ENCODE data around the gene CORIN.

The CORIN gene

GRCh38 chr4:47664051-47664826 is 173.6 kb downstream of the CORIN start:
- Histone ChIP-seq H3K9me3 (ENCODE audit: control insufficient read depth in 2 of 2, low read length in 2 of 2) (no peaks in the 10 kb centered on the region), H3K27ac (ENCODE audit: low read length) (no peak overlapping the region), H3K27me3 (ENCODE audit: control insufficient read depth in 1 of 2, insufficient read depth in 2 of 2, low read length in 2 of 2) (no peaks in the 10 kb centered on the region), H3K4me1 (ENCODE audit: control insufficient read depth, insufficient read depth, low read length) (no peaks in the 10 kb centered on the region), H3K4me3 (ENCODE audit: low read length in 2 of 2) (no peak overlapping the region), H3K9ac (ENCODE audit: low read length in 2 of 2) (no peak overlapping the region), H3K36me3 (ENCODE audit: control insufficient read depth in 2 of 2, insufficient read depth in 2 of 2, low read length in 2 of 2) (no peaks in the 10 kb centered on the region)

GRCh38 chr4:47662975-47663374 is 174.9 kb downstream of the CORIN start:
- no peaks in the 10 kb centered on the region for H3K4me1 ChIP-seq (ENCODE audit: control insufficient read depth, insufficient read depth, low read length)
- no peaks in the 10 kb centered on the region for H3K36me3 ChIP-seq (ENCODE audit: control insufficient read depth in 2 of 2, insufficient read depth in 2 of 2, low read length in 2 of 2)
- H3K4me3 ChIP-seq (ENCODE audit: low read length in 2 of 2), result no peak overlapping the region
- no peak overlapping the region for H3K27ac ChIP-seq (ENCODE audit: low read length)
- no peaks in the 10 kb centered on the region for H3K27me3 ChIP-seq (ENCODE audit: control insufficient read depth in 1 of 2, insufficient read depth in 2 of 2, low read length in 2 of 2)
- H3K9ac ChIP-seq (ENCODE audit: low read length in 2 of 2), result no peak overlapping the region
- no peaks in the 10 kb centered on the region for H3K9me3 ChIP-seq (ENCODE audit: control insufficient read depth in 2 of 2, low read length in 2 of 2)

GRCh38 chr4:47661741-47662140 is 176.1 kb downstream of the CORIN start:
- no peaks in the 10 kb centered on the region for H3K27me3 ChIP-seq (ENCODE audit: control insufficient read depth in 1 of 2, insufficient read depth in 2 of 2, low read length in 2 of 2)
- H3K9me3 ChIP-seq (ENCODE audit: control insufficient read depth in 2 of 2, low read length in 2 of 2), result no peaks in the 10 kb centered on the region
- no peak overlapping the region for H3K4me3 ChIP-seq (ENCODE audit: low read length in 2 of 2)
- H3K27ac ChIP-seq (ENCODE audit: low read length), result no peak overlapping the region
- no peak overlapping the region for H3K9ac ChIP-seq (ENCODE audit: low read length in 2 of 2)
- no peaks in the 10 kb centered on the region for H3K36me3 ChIP-seq (ENCODE audit: control insufficient read depth in 2 of 2, insufficient read depth in 2 of 2, low read length in 2 of 2)
- no peaks in the 10 kb centered on the region for H3K4me1 ChIP-seq (ENCODE audit: control insufficient read depth, insufficient read depth, low read length)

- Histone ChIP-seq H3K9me3 (ENCODE audit: control insufficient read depth in 2 of 2, low read length in 2 of 2) (no peaks in the 10 kb centered on the region), H3K27ac (ENCODE audit: low read length) (no peak overlapping the region), H3K27me3 (ENCODE audit: control insufficient read depth in 1 of 2, insufficient read depth in 2 of 2, low read length in 2 of 2) (no peaks in the 10 kb centered on the region), H3K4me1 (ENCODE audit: control insufficient read depth, insufficient read depth, low read length) (no peaks in the 10 kb centered on the region), H3K9ac (ENCODE audit: low read length in 2 of 2) (no peak overlapping the region), H3K36me3 (ENCODE audit: control insufficient read depth in 2 of 2, insufficient read depth in 2 of 2, low read length in 2 of 2) (no peaks in the 10 kb centered on the region), H3K4me3 (ENCODE audit: low read length in 2 of 2) (no peak overlapping the region)
Measured at GRCh38 chr4:47659342-47659741, 178.5 kb downstream of the CORIN start.

GRCh38 chr4:47654972-47655693 is 182.7 kb downstream of the CORIN start:
- no peaks in the 10 kb centered on the region for H3K36me3 ChIP-seq (ENCODE audit: control insufficient read depth in 2 of 2, insufficient read depth in 2 of 2, low read length in 2 of 2)
- H3K9ac ChIP-seq (ENCODE audit: low read length in 2 of 2), result no peak overlapping the region
- no peaks in the 10 kb centered on the region for H3K4me1 ChIP-seq (ENCODE audit: control insufficient read depth, insufficient read depth, low read length)
- no peak overlapping the region for H3K4me3 ChIP-seq (ENCODE audit: low read length in 2 of 2)
- H3K27ac ChIP-seq (ENCODE audit: low read length), result no peak overlapping the region
- H3K9me3 ChIP-seq (ENCODE audit: control insufficient read depth in 2 of 2, low read length in 2 of 2), result no peaks in the 10 kb centered on the region
- H3K27me3 ChIP-seq (ENCODE audit: control insufficient read depth in 1 of 2, insufficient read depth in 2 of 2, low read length in 2 of 2), result no peaks in the 10 kb centered on the region

- Histone ChIP-seq H3K4me3 (ENCODE audit: low read length in 2 of 2) (no peak overlapping the region), H3K36me3 (ENCODE audit: control insufficient read depth in 2 of 2, insufficient read depth in 2 of 2, low read length in 2 of 2) (no peaks in the 10 kb centered on the region), H3K4me1 (ENCODE audit: control insufficient read depth, insufficient read depth, low read length) (no peaks in the 10 kb centered on the region), H3K9ac (ENCODE audit: low read length in 2 of 2) (no peak overlapping the region), H3K27ac (ENCODE audit: low read length) (no peak overlapping the region), H3K27me3 (ENCODE audit: control insufficient read depth in 1 of 2, insufficient read depth in 2 of 2, low read length in 2 of 2) (peaks cover 0 to 2% of the 10 kb centered on the region in 2 donors), H3K9me3 (ENCODE audit: control insufficient read depth in 2 of 2, low read length in 2 of 2) (no peaks in the 10 kb centered on the region)
Measured at GRCh38 chr4:47652092-47652491, 185.8 kb downstream of the CORIN start.

- Histone ChIP-seq H3K4me3 (ENCODE audit: low read length in 2 of 2) (no peak overlapping the region), H3K27ac (ENCODE audit: low read length) (no peak overlapping the region), H3K36me3 (ENCODE audit: control insufficient read depth in 2 of 2, insufficient read depth in 2 of 2, low read length in 2 of 2) (no peaks in the 10 kb centered on the region), H3K27me3 (ENCODE audit: control insufficient read depth in 1 of 2, insufficient read depth in 2 of 2, low read length in 2 of 2) (peaks cover 0 to 2% of the 10 kb centered on the region in 2 donors), H3K4me1 (ENCODE audit: control insufficient read depth, insufficient read depth, low read length) (no peaks in the 10 kb centered on the region), H3K9me3 (ENCODE audit: control insufficient read depth in 2 of 2, low read length in 2 of 2) (no peaks in the 10 kb centered on the region), H3K9ac (ENCODE audit: low read length in 2 of 2) (no peak overlapping the region)
Measured at GRCh38 chr4:47651231-47651630, 186.6 kb downstream of the CORIN start.

- H3K4me1 ChIP-seq (ENCODE audit: control insufficient read depth, insufficient read depth, low read length), result no peaks in the 10 kb centered on the region
- peaks cover 0 to 2% of the 10 kb centered on the region in 2 donors for H3K27me3 ChIP-seq (ENCODE audit: control insufficient read depth in 1 of 2, insufficient read depth in 2 of 2, low read length in 2 of 2)
- H3K9ac ChIP-seq (ENCODE audit: low read length in 2 of 2), result no peak overlapping the region
- H3K9me3 ChIP-seq (ENCODE audit: control insufficient read depth in 2 of 2, low read length in 2 of 2), result no peaks in the 10 kb centered on the region
- no peaks in the 10 kb centered on the region for H3K36me3 ChIP-seq (ENCODE audit: control insufficient read depth in 2 of 2, insufficient read depth in 2 of 2, low read length in 2 of 2)
- no peak overlapping the region for H3K27ac ChIP-seq (ENCODE audit: low read length)
- no peak overlapping the region for H3K4me3 ChIP-seq (ENCODE audit: low read length in 2 of 2)
Measured at GRCh38 chr4:47650584-47651130, 187.2 kb downstream of the CORIN start.

GRCh38 chr4:47647544-47647943 is 190.3 kb downstream of the CORIN start:
- Histone ChIP-seq H3K9ac (ENCODE audit: low read length in 2 of 2) (no peak overlapping the region), H3K9me3 (ENCODE audit: control insufficient read depth in 2 of 2, low read length in 2 of 2) (no peaks in the 10 kb centered on the region), H3K27me3 (ENCODE audit: control insufficient read depth in 1 of 2, insufficient read depth in 2 of 2, low read length in 2 of 2) (peaks cover 0 to 2% of the 10 kb centered on the region in 2 donors), H3K4me1 (ENCODE audit: control insufficient read depth, insufficient read depth, low read length) (no peaks in the 10 kb centered on the region), H3K4me3 (ENCODE audit: low read length in 2 of 2) (no peak overlapping the region), H3K36me3 (ENCODE audit: control insufficient read depth in 2 of 2, insufficient read depth in 2 of 2, low read length in 2 of 2) (no peaks in the 10 kb centered on the region), H3K27ac (ENCODE audit: low read length) (no peak overlapping the region)

GRCh38 chr4:47647029-47647428 is 190.8 kb downstream of the CORIN start:
- H3K27ac ChIP-seq (ENCODE audit: low read length), result no peak overlapping the region
- H3K9ac ChIP-seq (ENCODE audit: low read length in 2 of 2), result no peak overlapping the region
- H3K9me3 ChIP-seq (ENCODE audit: control insufficient read depth in 2 of 2, low read length in 2 of 2), result no peaks in the 10 kb centered on the region
- peaks cover 0 to 2% of the 10 kb centered on the region in 2 donors for H3K27me3 ChIP-seq (ENCODE audit: control insufficient read depth in 1 of 2, insufficient read depth in 2 of 2, low read length in 2 of 2)
- H3K4me3 ChIP-seq (ENCODE audit: low read length in 2 of 2), result no peak overlapping the region
- H3K4me1 ChIP-seq (ENCODE audit: control insufficient read depth, insufficient read depth, low read length), result no peaks in the 10 kb centered on the region
- H3K36me3 ChIP-seq (ENCODE audit: control insufficient read depth in 2 of 2, insufficient read depth in 2 of 2, low read length in 2 of 2), result no peaks in the 10 kb centered on the region

- Histone ChIP-seq H3K27me3 (ENCODE audit: control insufficient read depth in 1 of 2, insufficient read depth in 2 of 2, low read length in 2 of 2) (peaks cover 0 to 2% of the 10 kb centered on the region in 2 donors), H3K27ac (ENCODE audit: low read length) (no peak overlapping the region), H3K36me3 (ENCODE audit: control insufficient read depth in 2 of 2, insufficient read depth in 2 of 2, low read length in 2 of 2) (no peaks in the 10 kb centered on the region), H3K9ac (ENCODE audit: low read length in 2 of 2) (no peak overlapping the region), H3K9me3 (ENCODE audit: control insufficient read depth in 2 of 2, low read length in 2 of 2) (no peaks in the 10 kb centered on the region), H3K4me3 (ENCODE audit: low read length in 2 of 2) (no peak overlapping the region), H3K4me1 (ENCODE audit: control insufficient read depth, insufficient read depth, low read length) (no peaks in the 10 kb centered on the region)
Measured at GRCh38 chr4:47646372-47646771, 191.5 kb downstream of the CORIN start.

Measured in stomach smooth muscle (tissue), 2 donors.